ENCODE results near the gene FRMPD4.

- TF ChIP-seq, protein P1, sequence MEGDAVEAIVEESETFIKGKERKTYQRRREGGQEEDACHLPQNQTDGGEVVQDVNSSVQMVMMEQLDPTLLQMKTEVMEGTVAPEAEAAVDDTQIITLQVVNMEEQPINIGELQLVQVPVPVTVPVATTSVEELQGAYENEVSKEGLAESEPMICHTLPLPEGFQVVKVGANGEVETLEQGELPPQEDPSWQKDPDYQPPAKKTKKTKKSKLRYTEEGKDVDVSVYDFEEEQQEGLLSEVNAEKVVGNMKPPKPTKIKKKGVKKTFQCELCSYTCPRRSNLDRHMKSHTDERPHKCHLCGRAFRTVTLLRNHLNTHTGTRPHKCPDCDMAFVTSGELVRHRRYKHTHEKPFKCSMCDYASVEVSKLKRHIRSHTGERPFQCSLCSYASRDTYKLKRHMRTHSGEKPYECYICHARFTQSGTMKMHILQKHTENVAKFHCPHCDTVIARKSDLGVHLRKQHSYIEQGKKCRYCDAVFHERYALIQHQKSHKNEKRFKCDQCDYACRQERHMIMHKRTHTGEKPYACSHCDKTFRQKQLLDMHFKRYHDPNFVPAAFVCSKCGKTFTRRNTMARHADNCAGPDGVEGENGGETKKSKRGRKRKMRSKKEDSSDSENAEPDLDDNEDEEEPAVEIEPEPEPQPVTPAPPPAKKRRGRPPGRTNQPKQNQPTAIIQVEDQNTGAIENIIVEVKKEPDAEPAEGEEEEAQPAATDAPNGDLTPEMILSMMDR (IDR thresholded peaks at IDR 0.05 in 8 of 11, conservative IDR thresholded peaks at IDR 0.05 in 3 of 11), result no peak
- TF ChIP-seq POLR2A (IDR thresholded peaks at IDR 0.05), result no peak
- no peak for TF ChIP-seq POLR2AphosphoS5 (IDR thresholded peaks at IDR 0.05)
Observed at GRCh38 chrX:12138361-12139313, at the start of gene FRMPD4.
